Muscle of leg (tissue), 11 donors: Measurements from ENCODE around the gene PLEKHA6. TPM values are rescaled to one million over a fixed set of nuclear protein-coding genes. Genes with fewer than 3 reads are reported as not detected.

Source experiments
- DNase-seq: peaks from one replicate; pipeline ENCODE4 v3.0.0; 2013
- H3K27ac ChIP-seq: one replicate; pipeline ENCODE4 v1.5.1; 2013; ENCODE audit warnings: mild to moderate bottlenecking, low read length, control low read depth
- H3K27me3 ChIP-seq: one replicate; pipeline ENCODE4 v1.6.1; 2013; ENCODE audit warnings: low read length; ENCODE audit not compliant: control insufficient read depth, insufficient read depth
- H3K36me3 ChIP-seq: one replicate; pipeline ENCODE4 v1.6.1; 2013; ENCODE audit warnings: low read length; ENCODE audit not compliant: control insufficient read depth, insufficient read depth
- H3K4me1 ChIP-seq: one replicate; pipeline ENCODE4 v1.6.1; 2013; ENCODE audit warnings: low read length; ENCODE audit not compliant: control insufficient read depth, insufficient read depth
- H3K4me3 ChIP-seq: one replicate; pipeline ENCODE4 v1.5.1; 2013; ENCODE audit warnings: low read length, control low read depth
- H3K9me3 ChIP-seq: replicated peaks from 2 replicates; pipeline ENCODE4 v1.6.1; 2013; ENCODE audit warnings: low read depth, low read length; ENCODE audit not compliant: control insufficient read depth
- WGBS: methylation state at CpG from one replicate; pipeline ENCODE4 v1.1.5; 2013; ENCODE audit warnings: missing lambda C conversion rate; ENCODE audit not compliant: insufficient coverage; 5-methylcytosine and 5-hydroxymethylcytosine counted together
- polyA plus RNA-seq, 8 donors: library from polyadenylated mRNA; unstranded; fragments of 120-200 nt; gene quantifications; one replicate each; pipeline versions ENCODE4 v1.2.1 to v1.2.3, GENCODE V29; 2013; ENCODE audit warnings: inconsistent platforms in 1 of 8, low replicate concordance in 1 of 8; ENCODE audit not compliant: insufficient read length in 8 of 8, insufficient read depth in 1 of 8
- total RNA-seq: library from RNA; stranded (reverse); fragments of 120-200 nt; gene quantifications from one replicate; pipeline ENCODE4 v1.2.4, GENCODE V29; 2013

The PLEKHA6 gene
- total and polyA plus RNA-seq, 9 donors, result 2.2 to 10.0 (median 4.8) TPM

DNA sequence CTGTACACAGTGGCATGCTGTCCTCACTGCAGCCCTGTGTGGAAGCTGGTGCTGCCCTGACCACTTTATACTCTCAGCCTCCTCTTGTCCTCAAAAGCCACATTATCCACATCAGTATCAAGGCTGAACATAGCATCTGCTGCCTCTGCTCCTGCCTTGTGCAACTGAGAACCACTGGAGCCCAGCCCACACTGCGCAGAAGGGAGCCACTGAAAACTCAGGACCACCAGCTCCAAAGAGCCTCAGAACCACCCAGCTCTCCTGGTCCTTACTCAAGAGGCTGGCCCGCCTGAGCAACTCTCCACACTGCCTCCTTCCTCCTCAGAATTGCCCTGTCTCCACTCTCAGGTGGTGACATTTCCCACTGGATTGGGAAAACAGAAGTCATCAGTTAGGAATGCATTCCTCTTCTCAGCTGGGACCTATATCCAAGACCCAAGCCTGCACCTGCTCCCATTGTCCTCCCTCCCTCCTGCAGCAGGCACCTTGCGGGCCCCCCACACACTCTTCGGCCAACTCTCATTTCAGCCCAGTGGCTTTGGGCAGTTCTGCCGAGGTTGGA, 156.4 kb downstream of the PLEKHA6 start:
- no peaks in the 10 kb centered on the region for H3K9me3 ChIP-seq
- 70% methylated on average over 5 of the region's 5 CpGs for WGBS
- H3K27me3 ChIP-seq, result peaks cover 18% of the 10 kb centered on the region
- no peak overlapping the region for H3K4me3 ChIP-seq
- no peak overlapping the region for H3K27ac ChIP-seq
- DNase-seq, result no peak
- no peaks in the 10 kb centered on the region for H3K36me3 ChIP-seq
- H3K4me1 ChIP-seq, result peaks cover 14% of the 10 kb centered on the region

DNA sequence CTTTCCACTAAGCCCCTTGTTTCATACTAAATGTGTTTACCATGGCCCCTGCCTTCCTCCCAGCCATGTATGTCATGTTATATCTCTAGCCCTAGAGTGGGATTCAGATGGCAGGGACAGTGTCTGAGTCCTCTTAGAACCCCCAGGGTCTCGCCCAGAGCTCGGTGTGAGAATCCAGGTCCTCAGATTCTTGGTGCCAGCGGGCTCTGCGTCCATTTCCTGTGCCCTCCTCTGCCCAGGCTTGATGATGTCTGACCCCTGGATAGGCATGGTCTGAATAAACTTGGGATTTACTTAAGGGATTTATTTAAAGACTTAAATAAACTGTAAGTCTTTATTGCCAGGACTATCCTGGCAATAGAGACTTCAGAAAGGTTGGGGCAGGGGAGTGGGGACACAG, 157.2 kb downstream of the PLEKHA6 start:
- no peak for DNase-seq
- Histone ChIP-seq H3K4me3 (no peak overlapping the region), H3K27me3 (peaks cover 20% of the 10 kb centered on the region), H3K27ac (no peak overlapping the region), H3K4me1 (peaks cover 18% of the 10 kb centered on the region), H3K36me3 (no peaks in the 10 kb centered on the region), H3K9me3 (no peaks in the 10 kb centered on the region)
- no CpG with 5 or more reads among the region's 4 CpGs for WGBS

DNA sequence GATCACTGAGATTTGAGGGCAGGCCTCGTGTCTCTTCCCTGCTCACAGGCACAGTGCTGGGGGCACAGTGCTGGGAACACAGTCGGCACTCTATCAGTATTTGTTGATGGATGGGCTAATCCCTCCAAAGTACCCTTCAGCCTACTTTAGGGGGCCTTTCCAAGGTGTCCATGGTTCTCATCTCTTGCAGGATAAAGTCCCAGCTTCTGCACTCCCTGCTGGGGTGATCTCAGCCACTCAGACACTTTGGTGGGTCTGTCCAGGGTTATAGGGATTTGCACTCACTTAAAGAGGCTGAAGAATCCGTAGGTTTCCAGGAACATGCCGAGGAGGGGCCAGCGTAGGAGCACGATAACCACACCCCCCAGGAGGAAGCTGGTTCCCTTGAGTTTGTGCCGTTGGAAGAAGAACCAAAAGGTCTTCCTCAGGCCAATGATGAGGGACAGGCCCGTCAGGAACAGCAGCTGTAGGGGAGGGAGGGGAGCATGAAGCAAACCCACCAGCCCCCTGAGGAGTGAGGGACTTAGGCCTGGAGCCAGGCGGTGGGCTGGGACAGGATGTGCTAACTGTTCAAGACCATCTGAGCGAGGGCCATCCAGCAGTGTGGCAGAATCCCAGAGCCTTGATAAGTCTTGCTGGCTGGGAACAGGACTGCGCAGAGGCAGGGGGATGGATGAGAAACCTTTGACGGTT, 158.2 kb downstream of the PLEKHA6 start:
- Histone ChIP-seq H3K36me3 (no peaks in the 10 kb centered on the region), H3K9me3 (no peaks in the 10 kb centered on the region), H3K4me3 (no peak overlapping the region), H3K27ac (no peak overlapping the region), H3K4me1 (peaks cover 12% of the 10 kb centered on the region), H3K27me3 (peaks cover 12% of the 10 kb centered on the region)
- 46% methylated on average over 8 of the region's 12 CpGs for WGBS
- DNase-seq, result no peak

DNA sequence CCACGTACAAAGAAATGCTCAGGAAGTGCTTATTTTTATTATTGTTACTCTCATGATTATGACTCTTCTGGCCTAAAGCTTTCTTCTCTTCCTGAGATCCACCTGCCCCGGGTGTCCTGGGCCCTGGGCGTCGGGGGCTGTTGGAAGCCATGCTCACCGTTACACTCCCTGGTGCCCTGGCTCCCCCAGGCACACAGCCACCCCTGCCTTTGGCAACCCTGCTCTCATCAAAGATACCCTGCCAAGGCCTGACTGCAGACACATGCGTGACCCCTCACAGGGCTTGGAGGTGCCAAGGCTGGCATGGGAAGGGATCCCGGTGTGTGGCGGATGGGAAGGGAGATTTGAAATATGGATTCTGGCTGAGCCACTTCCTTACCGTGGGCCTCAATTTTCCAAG, 160.2 kb downstream of the PLEKHA6 start:
- no peaks in the 10 kb centered on the region for H3K36me3 ChIP-seq

DNA sequence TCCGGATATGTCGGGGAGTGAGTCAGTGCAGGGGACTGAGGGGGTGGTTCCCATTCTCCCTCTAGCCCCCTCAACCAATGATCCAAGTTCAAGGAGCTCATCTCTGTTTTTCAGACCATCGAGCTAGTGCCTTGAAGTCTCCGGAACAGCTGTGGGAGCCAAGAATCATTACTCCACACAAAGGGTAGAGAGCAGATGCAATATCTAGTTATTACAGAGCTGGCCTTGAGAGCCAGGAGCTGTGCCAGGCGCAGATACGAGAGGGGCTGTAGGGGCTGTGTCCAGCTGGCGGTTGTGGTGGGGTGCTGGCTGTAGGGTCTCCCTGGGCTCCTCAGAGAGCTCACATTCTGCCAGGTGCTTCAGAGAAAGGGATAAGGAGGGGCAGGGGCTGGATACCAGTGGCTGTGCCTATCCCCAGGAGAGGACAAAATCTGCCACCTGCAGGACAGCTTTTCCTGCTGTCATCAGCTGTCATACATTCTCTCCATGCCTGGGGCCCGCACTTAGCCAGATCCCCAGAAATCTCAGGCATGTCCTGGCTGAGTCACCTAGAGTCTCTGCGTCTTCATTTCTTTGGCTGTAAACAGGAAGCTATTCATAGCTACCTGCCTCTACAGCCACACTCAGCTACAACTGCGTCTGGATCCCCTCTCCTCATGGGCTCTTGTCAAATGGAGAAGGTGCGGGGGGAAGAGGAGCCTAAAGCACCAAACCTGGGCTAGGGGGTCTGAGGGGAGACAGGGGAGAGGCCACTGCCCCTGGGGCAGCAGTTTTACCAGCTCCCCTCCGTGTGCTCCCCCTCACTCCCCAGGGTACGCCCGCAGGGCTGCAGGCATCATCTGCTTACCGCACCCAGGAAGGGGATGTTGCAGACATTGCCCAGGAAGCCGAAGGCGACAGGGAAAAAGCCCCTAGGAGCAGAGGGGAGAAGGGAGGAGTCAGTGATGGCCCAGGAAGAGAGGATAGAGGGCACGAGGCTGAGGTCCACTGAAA, 161.1 kb downstream of the PLEKHA6 start:
- Histone ChIP-seq H3K4me3 (no peak overlapping the region), H3K27me3 (peaks cover 16% of the 10 kb centered on the region), H3K4me1 (peaks cover 12% of the 10 kb centered on the region), H3K9me3 (no peaks in the 10 kb centered on the region), H3K27ac (no peak overlapping the region), H3K36me3 (no peaks in the 10 kb centered on the region)
- WGBS, result 49% methylated on average over 8 of the region's 18 CpGs
- peak; percentile 48 for DNase-seq

More for the DNA sequence above, 160.2 kb downstream of the PLEKHA6 start:
- no peak overlapping the region for H3K4me3 ChIP-seq
- H3K27me3 ChIP-seq, result peaks cover 17% of the 10 kb centered on the region
- H3K4me1 ChIP-seq, result peaks cover 12% of the 10 kb centered on the region
- H3K27ac ChIP-seq, result no peak overlapping the region
- 33% methylated on average over 1 of the region's 9 CpGs for WGBS
- no peaks in the 10 kb centered on the region for H3K9me3 ChIP-seq
- DNase-seq, result no peak

DNA sequence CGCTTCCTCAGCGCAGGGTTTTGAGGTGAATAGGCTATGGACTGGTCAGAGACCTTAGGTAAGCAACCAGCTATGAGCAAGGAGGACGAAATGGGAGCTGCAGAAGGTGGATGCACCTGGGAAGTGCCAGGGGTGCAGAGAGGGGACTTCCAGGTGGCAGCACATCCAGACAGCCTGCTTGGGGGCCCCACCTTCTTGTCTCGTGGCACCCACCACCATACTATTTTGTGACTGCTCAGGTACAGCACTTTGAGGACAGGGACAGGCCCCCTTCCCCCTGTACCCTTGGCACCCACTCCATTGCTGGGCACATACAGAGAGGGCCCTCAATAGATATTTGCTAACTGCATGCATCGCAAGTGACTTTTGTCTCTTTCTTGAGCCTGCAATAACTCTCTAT, 162.7 kb downstream of the PLEKHA6 start:
- Histone ChIP-seq H3K4me3 (no peak overlapping the region), H3K4me1 (peaks cover 12% of the 10 kb centered on the region), H3K27me3 (peaks cover 21% of the 10 kb centered on the region), H3K9me3 (no peaks in the 10 kb centered on the region), H3K36me3 (no peaks in the 10 kb centered on the region), H3K27ac (no peak overlapping the region)
- no peak for DNase-seq
- WGBS, result 67% methylated on average over 3 of the region's 5 CpGs

DNA sequence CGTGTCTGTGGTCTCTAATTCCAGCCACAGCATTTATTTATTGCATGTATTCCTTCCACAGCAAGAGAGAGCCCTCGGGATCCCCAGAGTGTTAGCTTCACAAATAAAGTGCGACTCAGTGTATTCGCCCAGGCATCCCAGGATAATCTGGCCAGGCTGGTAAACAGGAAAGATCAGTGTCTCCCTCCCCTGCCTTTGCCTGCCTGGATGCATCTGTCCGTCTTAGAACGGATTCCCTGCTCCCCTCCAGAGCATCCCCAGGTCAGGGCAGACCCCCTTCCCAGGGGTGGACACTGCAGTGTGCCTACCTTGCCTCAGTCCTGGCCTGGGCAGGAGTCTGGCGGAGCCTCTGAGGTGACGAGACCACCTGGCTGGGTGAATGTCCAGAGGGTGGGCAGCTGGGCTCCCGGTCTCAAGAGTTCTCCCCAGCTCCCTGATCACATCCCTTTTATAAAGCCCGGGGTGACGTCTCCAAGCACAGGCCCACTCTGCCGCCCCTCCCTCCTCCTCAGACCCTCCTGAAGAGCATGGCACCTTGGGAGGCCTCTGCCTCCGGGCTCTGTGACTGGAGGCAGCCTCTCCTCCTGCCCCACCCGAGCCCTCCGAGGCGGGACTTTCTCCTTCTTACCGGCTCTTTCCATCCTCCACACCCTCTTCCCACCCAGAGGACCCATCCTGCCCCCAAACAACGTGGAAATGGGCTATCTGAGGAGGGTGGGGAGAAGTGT, 163.5 kb downstream of the PLEKHA6 start, which contains the start of gene KISS1:
TSS of gene KISS1 (minus strand) at position 424 of the 728 bp plus-strand sequence. CDS start 3,615 bp downstream, outside the sequence.
- DNase-seq, result no peak
- no peak within 1 kb of the TSS for H3K4me3 ChIP-seq
- no peak within 1 kb of the TSS for H3K27ac ChIP-seq
- peaks cover 21% of the 10 kb centered on the region for H3K27me3 ChIP-seq
- H3K4me1 ChIP-seq, result peaks cover 12% of the 10 kb centered on the region
- no peaks in the 10 kb centered on the region for H3K36me3 ChIP-seq
- no peaks in the 10 kb centered on the region for H3K9me3 ChIP-seq
- 37% methylated on average over 11 of the region's 18 CpGs for WGBS

DNA sequence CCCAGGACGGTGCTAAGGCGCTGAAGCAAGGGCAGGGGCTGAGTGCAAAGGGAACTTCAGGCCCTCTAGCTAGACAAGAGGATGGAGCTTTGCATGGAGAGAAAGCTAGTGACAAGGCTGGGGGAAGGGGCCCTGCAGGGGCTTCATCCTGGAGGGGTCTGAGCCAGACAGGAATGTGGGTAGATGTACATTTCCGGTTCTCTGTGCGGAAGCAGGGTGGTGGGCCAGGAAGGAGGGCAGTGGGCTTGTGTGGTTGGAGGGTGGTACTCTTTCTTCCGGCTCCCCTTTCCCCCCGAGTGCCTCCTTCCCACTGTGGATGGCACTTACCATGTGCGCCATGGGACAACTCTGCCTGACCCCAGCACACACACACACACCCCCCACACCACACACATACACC, 165.0 kb downstream of the PLEKHA6 start:
- DNase-seq, result no peak
- H3K27me3 ChIP-seq, result peaks cover 26% of the 10 kb centered on the region
- H3K36me3 ChIP-seq, result no peaks in the 10 kb centered on the region
- 57% methylated on average over 4 of the region's 7 CpGs for WGBS
- no peaks in the 10 kb centered on the region for H3K9me3 ChIP-seq
- H3K27ac ChIP-seq, result no peak overlapping the region
- H3K4me1 ChIP-seq, result peaks cover 21% of the 10 kb centered on the region
- no peak overlapping the region for H3K4me3 ChIP-seq

DNA sequence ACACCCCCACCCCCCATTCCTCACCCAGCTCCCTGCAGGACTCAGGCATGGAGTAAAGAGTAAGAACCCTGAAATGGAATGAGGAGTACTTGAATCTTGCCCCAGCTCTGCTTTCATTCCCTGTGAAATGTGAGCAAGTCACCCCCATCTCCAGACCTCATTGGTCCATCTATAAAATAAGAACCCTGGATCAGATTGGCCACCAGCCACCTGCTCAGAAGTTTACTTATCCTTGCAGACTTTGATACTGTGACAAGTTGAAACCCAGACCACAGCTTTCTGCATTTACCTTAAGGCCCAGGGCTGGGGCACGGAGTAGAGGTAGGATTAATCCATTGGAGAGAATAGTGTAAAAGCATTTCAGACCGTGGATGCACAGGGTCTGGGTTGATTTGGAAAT, 165.6 kb downstream of the PLEKHA6 start:
- Histone ChIP-seq H3K4me3 (no peak overlapping the region), H3K27ac (no peak overlapping the region), H3K36me3 (no peaks in the 10 kb centered on the region), H3K27me3 (peaks cover 29% of the 10 kb centered on the region), H3K9me3 (no peaks in the 10 kb centered on the region), H3K4me1 (peaks cover 25% of the 10 kb centered on the region)
- no peak for DNase-seq
- WGBS, result 46% methylated on average over 2 of the region's 2 CpGs
